Suprapubic skin (tissue), 4 donors: ENCODE data around the gene ASTN2. TPM values are rescaled to one million over a fixed set of nuclear protein-coding genes. Genes with fewer than 3 reads are reported as not detected.

Experiments
- DNase-seq, 2 donors: peaks; one replicate each; pipeline ENCODE4 v3.0.0-alpha.2; 2019; ENCODE audit warnings: low spot score in 2 of 2
- H3K27ac ChIP-seq: fragments of 200-600 bp; sonication (generic); one replicate; pipeline ENCODE4 v1.5.1; 2019
- H3K27me3 ChIP-seq: fragments of 200-600 bp; sonication (generic); one replicate; pipeline ENCODE4 v1.5.1; 2019
- H3K36me3 ChIP-seq: fragments of 200-600 bp; sonication (generic); one replicate; pipeline ENCODE4 v1.5.1; 2019
- H3K4me1 ChIP-seq: fragments of 200-600 bp; sonication (generic); one replicate; pipeline ENCODE4 v1.5.1; 2019
- H3K4me3 ChIP-seq: fragments of 200-600 bp; sonication (generic); one replicate; pipeline ENCODE4 v1.5.1; 2019; ENCODE audit warnings: mild to moderate bottlenecking
- H3K9me3 ChIP-seq: fragments of 200-600 bp; sonication (generic); one replicate; pipeline ENCODE4 v1.5.1; 2019
- EP300 ChIP-seq: sonication (generic); formaldehyde crosslinking; IDR thresholded peaks from one replicate; pipeline ENCODE4 v1.6.1; 2017; ENCODE audit warnings: antibody characterized with exemption
- POLR2A ChIP-seq, 2 donors: fragments of 450-650 bp; IDR thresholded peaks; one replicate each; pipeline ENCODE4 v1.6.1; 2017; ENCODE audit warnings: antibody characterized with exemption in 2 of 2, mild to moderate bottlenecking in 2 of 2, moderate library complexity in 2 of 2
- POLR2AphosphoS5 ChIP-seq, 3 donors: sonication (generic); formaldehyde crosslinking; IDR thresholded peaks; one replicate each; pipeline ENCODE4 v1.6.1; 2017; ENCODE audit warnings: antibody characterized with exemption in 3 of 3
- WGBS: methylation state at CpG from one replicate; pipeline ENCODE4 v1.1.5; 2018; 5-methylcytosine and 5-hydroxymethylcytosine counted together
- total RNA-seq, 4 donors: library from RNA; depleted of rRNA; stranded (reverse); fragments of >200 nt; gene quantifications; one replicate each; pipeline ENCODE4 v1.1.0, GENCODE V29; 2016
- TF ChIP-seq, protein P1 (sequence below), 2 donors: fragments of 200-600 bp in 1 of 2; fragments of 450-650 bp in 1 of 2; sonication (generic) in 1 of 2; IDR thresholded peaks; one replicate each; pipeline ENCODE4 v1.5.1; 2016 to 2019; ENCODE audit warnings: antibody characterized with exemption in 2 of 2, mild to moderate bottlenecking in 1 of 2, moderate library complexity in 1 of 2

The ASTN2 gene
- total RNA-seq, 4 donors from 2014 or later, result 2.0 to 6.9 (median 3.8) TPM

DNA sequence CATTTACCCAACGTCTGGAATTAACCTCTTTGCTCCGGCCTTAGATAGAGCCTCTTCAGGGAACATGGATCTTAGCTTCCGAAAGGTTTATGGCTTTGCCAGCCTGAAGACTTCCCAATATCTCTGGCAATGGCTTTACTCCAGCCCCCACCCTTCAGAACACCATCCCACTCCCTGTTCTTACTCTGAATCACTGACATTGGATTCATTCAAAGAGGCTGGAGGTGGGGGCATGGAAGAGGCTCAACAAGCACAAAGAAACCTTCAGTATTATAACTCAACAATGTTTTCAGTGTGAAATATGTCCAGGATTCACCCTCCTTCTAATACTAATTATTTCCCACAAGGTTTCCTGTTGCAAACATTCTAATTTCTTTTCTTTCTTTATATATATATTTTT, 91.5 kb downstream of the ASTN2 start:
- H3K36me3 ChIP-seq, result no peaks in the 10 kb centered on the region
- H3K27me3 ChIP-seq, result no peaks in the 10 kb centered on the region
- 40% methylated on average over 3 of the region's 3 CpGs for WGBS
- no peak for DNase-seq
- no peak overlapping the region for H3K4me3 ChIP-seq
- TF ChIP-seq POLR2AphosphoS5 (IDR thresholded peaks at IDR 0.05), result no peak
- TF ChIP-seq, protein P1, sequence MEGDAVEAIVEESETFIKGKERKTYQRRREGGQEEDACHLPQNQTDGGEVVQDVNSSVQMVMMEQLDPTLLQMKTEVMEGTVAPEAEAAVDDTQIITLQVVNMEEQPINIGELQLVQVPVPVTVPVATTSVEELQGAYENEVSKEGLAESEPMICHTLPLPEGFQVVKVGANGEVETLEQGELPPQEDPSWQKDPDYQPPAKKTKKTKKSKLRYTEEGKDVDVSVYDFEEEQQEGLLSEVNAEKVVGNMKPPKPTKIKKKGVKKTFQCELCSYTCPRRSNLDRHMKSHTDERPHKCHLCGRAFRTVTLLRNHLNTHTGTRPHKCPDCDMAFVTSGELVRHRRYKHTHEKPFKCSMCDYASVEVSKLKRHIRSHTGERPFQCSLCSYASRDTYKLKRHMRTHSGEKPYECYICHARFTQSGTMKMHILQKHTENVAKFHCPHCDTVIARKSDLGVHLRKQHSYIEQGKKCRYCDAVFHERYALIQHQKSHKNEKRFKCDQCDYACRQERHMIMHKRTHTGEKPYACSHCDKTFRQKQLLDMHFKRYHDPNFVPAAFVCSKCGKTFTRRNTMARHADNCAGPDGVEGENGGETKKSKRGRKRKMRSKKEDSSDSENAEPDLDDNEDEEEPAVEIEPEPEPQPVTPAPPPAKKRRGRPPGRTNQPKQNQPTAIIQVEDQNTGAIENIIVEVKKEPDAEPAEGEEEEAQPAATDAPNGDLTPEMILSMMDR (IDR thresholded peaks at IDR 0.05), result no peak
- no peak for TF ChIP-seq EP300
- no peak for TF ChIP-seq POLR2A (IDR thresholded peaks at IDR 0.05)
- H3K27ac ChIP-seq, result no peak overlapping the region
- no peaks in the 10 kb centered on the region for H3K4me1 ChIP-seq
- no peaks in the 10 kb centered on the region for H3K9me3 ChIP-seq

- no peak for TF ChIP-seq POLR2A (IDR thresholded peaks at IDR 0.05)
- TF ChIP-seq, protein P1 (IDR thresholded peaks at IDR 0.05), result no peak
- no peak for TF ChIP-seq EP300
- TF ChIP-seq POLR2AphosphoS5 (IDR thresholded peaks at IDR 0.05), result no peak
- DNase-seq, result no peak
- Histone ChIP-seq H3K27ac (no peak overlapping the region), H3K4me1 (no peaks in the 10 kb centered on the region), H3K27me3 (no peaks in the 10 kb centered on the region), H3K9me3 (no peaks in the 10 kb centered on the region), H3K4me3 (no peak overlapping the region), H3K36me3 (no peaks in the 10 kb centered on the region)
- 68% methylated on average over 2 of the region's 2 CpGs for WGBS
Measured at GRCh38 chr9:117317192-117317591, 97.7 kb downstream of the ASTN2 start.

GRCh38 chr9:117315236-117315635, 99.6 kb downstream of the ASTN2 start:
- Histone ChIP-seq H3K4me1 (no peaks in the 10 kb centered on the region), H3K9me3 (no peaks in the 10 kb centered on the region), H3K27ac (no peak overlapping the region), H3K27me3 (no peaks in the 10 kb centered on the region), H3K36me3 (no peaks in the 10 kb centered on the region), H3K4me3 (no peak overlapping the region)
- TF ChIP-seq, protein P1 (IDR thresholded peaks at IDR 0.05), result no peak
- WGBS, result 30% methylated on average over 3 of the region's 3 CpGs
- no peak for DNase-seq

DNA sequence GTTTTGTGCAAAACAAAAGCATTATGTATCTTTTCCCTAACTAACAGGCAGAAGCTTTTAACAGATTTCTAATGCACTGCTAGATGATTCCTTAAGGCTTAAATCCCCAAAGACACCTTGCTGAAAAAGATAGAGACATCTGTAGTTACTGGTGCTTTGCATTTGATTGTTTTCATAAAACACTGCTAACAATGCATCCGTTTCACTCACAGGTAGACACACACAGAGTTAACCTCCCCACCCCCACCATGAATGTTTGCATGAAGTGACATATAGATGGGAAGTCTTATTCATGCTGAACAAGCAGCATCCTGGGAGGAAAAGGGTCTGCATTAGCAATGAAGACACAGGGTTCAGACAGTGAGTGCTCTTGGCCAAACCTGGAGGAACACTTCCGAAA, 100.9 kb downstream of the ASTN2 start:
- Histone ChIP-seq H3K27me3 (no peaks in the 10 kb centered on the region), H3K9me3 (no peaks in the 10 kb centered on the region), H3K36me3 (no peaks in the 10 kb centered on the region), H3K27ac (no peak overlapping the region), H3K4me3 (no peak overlapping the region), H3K4me1 (no peaks in the 10 kb centered on the region)
- TF ChIP-seq EP300, result no peak
- no peak for TF ChIP-seq POLR2AphosphoS5 (IDR thresholded peaks at IDR 0.05)
- TF ChIP-seq, protein P1 (IDR thresholded peaks at IDR 0.05), result no peak
- TF ChIP-seq POLR2A (IDR thresholded peaks at IDR 0.05), result no peak
- WGBS, result 64% methylated on average over 2 of the region's 2 CpGs
- no peak for DNase-seq

DNA sequence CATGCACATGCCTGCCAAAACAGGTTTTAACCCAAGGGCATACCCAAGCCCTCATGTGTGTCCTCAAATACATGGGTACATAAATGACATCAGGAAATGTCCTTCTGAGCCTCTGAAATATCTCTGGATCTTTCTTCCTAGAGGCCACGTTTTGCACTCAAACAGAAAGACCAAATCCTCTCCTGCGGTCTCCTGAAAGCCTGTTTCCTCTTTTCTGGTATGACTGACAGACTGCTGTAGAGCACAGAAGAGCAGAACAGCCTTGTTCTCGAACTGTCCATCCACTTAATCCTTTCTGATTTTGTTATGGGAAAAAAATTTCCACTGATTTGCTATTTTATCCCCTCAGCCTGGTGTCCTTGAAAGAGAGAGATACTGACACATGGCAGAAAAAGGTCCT, 107.2 kb downstream of the ASTN2 start:
- peaks cover 4% of the 10 kb centered on the region for H3K27me3 ChIP-seq
- H3K27ac ChIP-seq, result no peak overlapping the region
- 57% methylated on average over 3 of the region's 3 CpGs for WGBS
- TF ChIP-seq EP300 (no peak), POLR2AphosphoS5 (IDR thresholded peaks at IDR 0.05) (no peak), POLR2A (IDR thresholded peaks at IDR 0.05) (no peak)
- TF ChIP-seq, protein P1 (IDR thresholded peaks at IDR 0.05), result no peak
- H3K9me3 ChIP-seq, result no peaks in the 10 kb centered on the region
- H3K36me3 ChIP-seq, result no peaks in the 10 kb centered on the region
- DNase-seq, result no peak
- H3K4me3 ChIP-seq, result no peak overlapping the region
- no peaks in the 10 kb centered on the region for H3K4me1 ChIP-seq
